HepG2 (cell line): ENCODE data around the gene SUSD3.

Experiments used
- CEBPG ChIP-seq: IDR thresholded peaks from 2 replicates; pipeline ENCODE4 v1.6.1; 2016
- CHD2 ChIP-seq: IDR thresholded peaks from 2 replicates; pipeline ENCODE4 v1.6.1; 2011; ENCODE audit warnings: low read depth, low read length, improper control_type of control experiment
- EP300 ChIP-seq, 3 experiments: sonication (generic) in 1 of 3; formaldehyde crosslinking in 1 of 3; IDR thresholded peaks; 2 replicates each; pipeline versions ENCODE4 v1.5.1 to v1.6.1; 2011 to 2020; ENCODE audit warnings: low read depth in 2 of 3, low read length in 2 of 3, borderline replicate concordance in 1 of 3, improper control_type of control experiment in 1 of 3, mild to moderate bottlenecking in 1 of 3, missing genetic modification reagents in 1 of 3, moderate library complexity in 1 of 3
- EZH2 ChIP-seq: conservative IDR thresholded peaks from 2 replicates; pipeline ENCODE4 v1.6.1; 2012; ENCODE audit warnings: mild to moderate bottlenecking, low read depth, low read length, moderate library complexity
- KDM5A ChIP-seq: fragments of 200-600 bp; sonication (generic); IDR thresholded peaks from 2 replicates; pipeline ENCODE4 v1.7.0; 2018; ENCODE audit warnings: antibody characterized with exemption, mild to moderate bottlenecking, low read length, borderline replicate concordance
- MAX ChIP-seq: IDR thresholded peaks from 2 replicates; pipeline ENCODE4 v1.6.1; 2012; ENCODE audit warnings: inconsistent platforms
- MYC ChIP-seq: sonication (generic); formaldehyde crosslinking; IDR thresholded peaks from 2 replicates; pipeline ENCODE4 v1.9.0; 2021; ENCODE audit warnings: missing genetic modification reagents, borderline replicate concordance
- POLR2AphosphoS2 ChIP-seq: IDR thresholded peaks from 2 replicates; pipeline ENCODE4 v1.6.1; 2011; ENCODE audit warnings: low read depth, low read length, improper control_type of control experiment
- ZNF225 ChIP-seq: sonication (generic); formaldehyde crosslinking; IDR thresholded peaks from 2 replicates; pipeline ENCODE4 v1.4.0; 2020; ENCODE audit warnings: mild to moderate bottlenecking, missing genetic modification reagents
- ZNF761 ChIP-seq: sonication (generic); formaldehyde crosslinking; conservative IDR thresholded peaks from 2 replicates; pipeline ENCODE4 v1.4.0; 2020; ENCODE audit warnings: mild to moderate bottlenecking, missing genetic modification reagents
- TF ChIP-seq, protein P1 (sequence below): sonication (generic); formaldehyde crosslinking; IDR thresholded peaks from 2 replicates; pipeline ENCODE4 v1.4.0; 2020; ENCODE audit warnings: missing genetic modification reagents, borderline replicate concordance
- TF ChIP-seq, protein P2 (sequence below): sonication (generic); formaldehyde crosslinking; IDR thresholded peaks from 2 replicates; pipeline ENCODE4 v1.8.1; 2022; ENCODE audit warnings: low read depth, mild to moderate bottlenecking, missing genetic modification reagents
- TF ChIP-seq, protein P3 (sequence below), 2 experiments: sonication (generic) in 1 of 2; formaldehyde crosslinking in 1 of 2; IDR thresholded peaks; 2 replicates each; pipeline versions ENCODE4 v1.5.1 to v1.6.1; 2011 to 2020; ENCODE audit warnings: borderline replicate concordance in 1 of 2, low read depth in 1 of 2, low read length in 1 of 2, mild to moderate bottlenecking in 1 of 2, missing genetic modification reagents in 1 of 2, moderate library complexity in 1 of 2

- no peak for TF ChIP-seq ZNF761
- TF ChIP-seq MAX: no peak
- TF ChIP-seq, protein P1, sequence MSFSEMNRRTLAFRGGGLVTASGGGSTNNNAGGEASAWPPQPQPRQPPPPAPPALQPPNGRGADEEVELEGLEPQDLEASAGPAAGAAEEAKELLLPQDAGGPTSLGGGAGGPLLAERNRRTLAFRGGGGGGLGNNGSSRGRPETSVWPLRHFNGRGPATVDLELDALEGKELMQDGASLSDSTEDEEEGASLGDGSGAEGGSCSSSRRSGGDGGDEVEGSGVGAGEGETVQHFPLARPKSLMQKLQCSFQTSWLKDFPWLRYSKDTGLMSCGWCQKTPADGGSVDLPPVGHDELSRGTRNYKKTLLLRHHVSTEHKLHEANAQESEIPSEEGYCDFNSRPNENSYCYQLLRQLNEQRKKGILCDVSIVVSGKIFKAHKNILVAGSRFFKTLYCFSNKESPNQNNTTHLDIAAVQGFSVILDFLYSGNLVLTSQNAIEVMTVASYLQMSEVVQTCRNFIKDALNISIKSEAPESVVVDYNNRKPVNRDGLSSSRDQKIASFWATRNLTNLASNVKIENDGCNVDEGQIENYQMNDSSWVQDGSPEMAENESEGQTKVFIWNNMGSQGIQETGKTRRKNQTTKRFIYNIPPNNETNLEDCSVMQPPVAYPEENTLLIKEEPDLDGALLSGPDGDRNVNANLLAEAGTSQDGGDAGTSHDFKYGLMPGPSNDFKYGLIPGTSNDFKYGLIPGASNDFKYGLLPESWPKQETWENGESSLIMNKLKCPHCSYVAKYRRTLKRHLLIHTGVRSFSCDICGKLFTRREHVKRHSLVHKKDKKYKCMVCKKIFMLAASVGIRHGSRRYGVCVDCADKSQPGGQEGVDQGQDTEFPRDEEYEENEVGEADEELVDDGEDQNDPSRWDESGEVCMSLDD (CRISPR knock-in tag): no peak
- TF ChIP-seq POLR2AphosphoS2: no peak
- no peak for TF ChIP-seq CHD2
- TF ChIP-seq CEBPG (CRISPR knock-in tag): no peak
- no peak for TF ChIP-seq EP300 (IDR thresholded peaks at IDR 0.05; ENCODE audit: low read depth in 2 of 2, low read length in 2 of 2)
- TF ChIP-seq EP300 (CRISPR knock-in tag; IDR thresholded peaks at IDR 0.05; ENCODE audit: borderline replicate concordance): no peak
- no peak for TF ChIP-seq KDM5A
- TF ChIP-seq, protein P2, sequence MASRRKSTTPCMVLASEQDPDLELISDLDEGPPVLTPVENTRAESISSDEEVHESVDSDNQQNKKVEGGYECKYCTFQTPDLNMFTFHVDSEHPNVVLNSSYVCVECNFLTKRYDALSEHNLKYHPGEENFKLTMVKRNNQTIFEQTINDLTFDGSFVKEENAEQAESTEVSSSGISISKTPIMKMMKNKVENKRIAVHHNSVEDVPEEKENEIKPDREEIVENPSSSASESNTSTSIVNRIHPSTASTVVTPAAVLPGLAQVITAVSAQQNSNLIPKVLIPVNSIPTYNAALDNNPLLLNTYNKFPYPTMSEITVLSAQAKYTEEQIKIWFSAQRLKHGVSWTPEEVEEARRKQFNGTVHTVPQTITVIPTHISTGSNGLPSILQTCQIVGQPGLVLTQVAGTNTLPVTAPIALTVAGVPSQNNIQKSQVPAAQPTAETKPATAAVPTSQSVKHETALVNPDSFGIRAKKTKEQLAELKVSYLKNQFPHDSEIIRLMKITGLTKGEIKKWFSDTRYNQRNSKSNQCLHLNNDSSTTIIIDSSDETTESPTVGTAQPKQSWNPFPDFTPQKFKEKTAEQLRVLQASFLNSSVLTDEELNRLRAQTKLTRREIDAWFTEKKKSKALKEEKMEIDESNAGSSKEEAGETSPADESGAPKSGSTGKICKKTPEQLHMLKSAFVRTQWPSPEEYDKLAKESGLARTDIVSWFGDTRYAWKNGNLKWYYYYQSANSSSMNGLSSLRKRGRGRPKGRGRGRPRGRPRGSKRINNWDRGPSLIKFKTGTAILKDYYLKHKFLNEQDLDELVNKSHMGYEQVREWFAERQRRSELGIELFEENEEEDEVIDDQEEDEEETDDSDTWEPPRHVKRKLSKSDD (CRISPR knock-in tag): no peak
- TF ChIP-seq EZH2: no peak
- TF ChIP-seq ZNF225: no peak
- TF ChIP-seq, protein P3, sequence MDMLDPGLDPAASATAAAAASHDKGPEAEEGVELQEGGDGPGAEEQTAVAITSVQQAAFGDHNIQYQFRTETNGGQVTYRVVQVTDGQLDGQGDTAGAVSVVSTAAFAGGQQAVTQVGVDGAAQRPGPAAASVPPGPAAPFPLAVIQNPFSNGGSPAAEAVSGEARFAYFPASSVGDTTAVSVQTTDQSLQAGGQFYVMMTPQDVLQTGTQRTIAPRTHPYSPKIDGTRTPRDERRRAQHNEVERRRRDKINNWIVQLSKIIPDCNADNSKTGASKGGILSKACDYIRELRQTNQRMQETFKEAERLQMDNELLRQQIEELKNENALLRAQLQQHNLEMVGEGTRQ (IDR thresholded peaks at IDR 0.05; ENCODE audit: low read depth, low read length): no peak
- TF ChIP-seq, protein P3 (CRISPR knock-in tag; IDR thresholded peaks at IDR 0.05; ENCODE audit: borderline replicate concordance): no peak
- TF ChIP-seq MYC: no peak
These were observed 25.3 kb downstream of the SUSD3 start for GRCh38 chr9:93083592-93084470.
